Activated CD8-positive, alpha-beta T cell treated with anti-CD3 and anti-CD28 coated beads for 36 hours (primary cell): ENCODE measurements around the gene PRELP. TPM values are rescaled to one million over a fixed set of nuclear protein-coding genes. Genes with fewer than 3 reads are reported as not detected.

ENCODE experiments used
- ATAC-seq: fragments of 200-7000 bp; cut with Tn5 transposase; one replicate; pipeline ENCODE4 v1.10.0; 2021; ENCODE audit warnings: mild to moderate bottlenecking, moderate library complexity
- CTCF ChIA-PET: fragments of 350-600 bp; sonication (Branson Sonifier 250); formaldehyde crosslinking; loops from one replicate; lab custom pipeline; 2021; ENCODE audit warnings: antibody characterized with exemption; lab: Charles Lee
- POLR2A ChIA-PET: fragments of 350-600 bp; sonication (Branson Sonifier 250); formaldehyde crosslinking; loops from one replicate; lab custom pipeline; 2021; ENCODE audit warnings: antibody characterized with exemption; lab: Charles Lee
- DNase-seq: peaks from one replicate; pipeline ENCODE4 v3.0.0-alpha.2; 2020
- H3K27ac Mint-ChIP-seq: one replicate; pipeline ENCODE4 v1.8.0; 2021; ENCODE audit warnings: mild to moderate bottlenecking, mixed read lengths
- H3K27me3 Mint-ChIP-seq: one replicate; pipeline ENCODE4 v1.8.0; 2021; ENCODE audit warnings: mixed read lengths
- H3K36me3 Mint-ChIP-seq: one replicate; pipeline ENCODE4 v1.8.0; 2021; ENCODE audit warnings: low read depth, mixed read lengths
- H3K4me1 Mint-ChIP-seq: one replicate; pipeline ENCODE4 v1.8.0; 2021; ENCODE audit warnings: low read depth, mixed read lengths
- H3K4me3 Mint-ChIP-seq: one replicate; pipeline ENCODE4 v1.8.0; 2021; ENCODE audit warnings: mild to moderate bottlenecking, moderate library complexity, mixed read lengths
- H3K9me3 Mint-ChIP-seq: one replicate; pipeline ENCODE4 v1.8.0; 2021; ENCODE audit warnings: mixed read lengths
- intact Hi-C: fragments of 100-400 bp; cut with micrococcal nuclease; formaldehyde crosslinking; loops from one replicate; pipeline ENCODE4 v1.10.0; 2022
- total RNA-seq, 2 experiments: library from RNA; stranded (reverse); gene quantifications; one replicate each; pipeline ENCODE4 v1.2.3, GENCODE V29; 2021
- TF ChIP-seq, protein P1 (sequence below): fragments of 200-600 bp; IDR thresholded peaks from one replicate; pipeline ENCODE4 v1.8.0; 2022; ENCODE audit warnings: antibody characterized with exemption, mild to moderate bottlenecking

The PRELP gene
- total RNA-seq, 2 experiments from 2014 or later, result not detected

DNA sequence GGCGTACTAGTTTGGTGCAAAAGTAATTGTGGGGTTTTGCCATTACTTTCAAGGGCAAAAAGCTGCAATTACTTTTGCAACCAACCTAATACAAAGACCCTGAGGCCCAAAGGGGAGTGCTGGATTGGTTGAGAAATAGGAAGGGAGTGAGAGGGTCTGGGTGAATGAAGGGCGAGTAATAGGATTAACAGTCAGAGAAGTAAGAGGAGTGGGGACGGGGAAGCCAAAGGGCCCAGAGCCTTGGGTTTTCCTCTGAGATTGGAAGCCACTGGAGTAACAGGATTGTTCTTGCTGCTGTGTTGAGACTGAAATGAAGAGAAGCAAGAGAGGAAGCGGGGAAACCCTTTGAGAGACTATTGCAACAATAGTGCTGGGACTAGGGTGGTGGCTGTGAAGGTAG, 19.0 kb upstream of the PRELP start:
- TF ChIP-seq, protein P1, sequence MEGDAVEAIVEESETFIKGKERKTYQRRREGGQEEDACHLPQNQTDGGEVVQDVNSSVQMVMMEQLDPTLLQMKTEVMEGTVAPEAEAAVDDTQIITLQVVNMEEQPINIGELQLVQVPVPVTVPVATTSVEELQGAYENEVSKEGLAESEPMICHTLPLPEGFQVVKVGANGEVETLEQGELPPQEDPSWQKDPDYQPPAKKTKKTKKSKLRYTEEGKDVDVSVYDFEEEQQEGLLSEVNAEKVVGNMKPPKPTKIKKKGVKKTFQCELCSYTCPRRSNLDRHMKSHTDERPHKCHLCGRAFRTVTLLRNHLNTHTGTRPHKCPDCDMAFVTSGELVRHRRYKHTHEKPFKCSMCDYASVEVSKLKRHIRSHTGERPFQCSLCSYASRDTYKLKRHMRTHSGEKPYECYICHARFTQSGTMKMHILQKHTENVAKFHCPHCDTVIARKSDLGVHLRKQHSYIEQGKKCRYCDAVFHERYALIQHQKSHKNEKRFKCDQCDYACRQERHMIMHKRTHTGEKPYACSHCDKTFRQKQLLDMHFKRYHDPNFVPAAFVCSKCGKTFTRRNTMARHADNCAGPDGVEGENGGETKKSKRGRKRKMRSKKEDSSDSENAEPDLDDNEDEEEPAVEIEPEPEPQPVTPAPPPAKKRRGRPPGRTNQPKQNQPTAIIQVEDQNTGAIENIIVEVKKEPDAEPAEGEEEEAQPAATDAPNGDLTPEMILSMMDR, result no peak
- ChIA-PET CTCF (interaction anchor here (1.0 to 1.9 kb wide), 2 partner anchors 31 to 189 kb away, joined by 4 read pairs; no protein-coding TSS in a partner anchor), POLR2A (no interaction called here)
- no peaks in the 10 kb centered on the region for H3K9me3 Mint-ChIP-seq
- peaks cover 17% of the 10 kb centered on the region for H3K27me3 Mint-ChIP-seq
- no peak overlapping the region for H3K4me3 Mint-ChIP-seq
- DNase-seq, result no peak
- no peak for ATAC-seq
- no peaks in the 10 kb centered on the region for H3K36me3 Mint-ChIP-seq
- H3K4me1 Mint-ChIP-seq, result no peaks in the 10 kb centered on the region
- H3K27ac Mint-ChIP-seq, result no peak overlapping the region
- intact Hi-C loops, result no loop called here

DNA sequence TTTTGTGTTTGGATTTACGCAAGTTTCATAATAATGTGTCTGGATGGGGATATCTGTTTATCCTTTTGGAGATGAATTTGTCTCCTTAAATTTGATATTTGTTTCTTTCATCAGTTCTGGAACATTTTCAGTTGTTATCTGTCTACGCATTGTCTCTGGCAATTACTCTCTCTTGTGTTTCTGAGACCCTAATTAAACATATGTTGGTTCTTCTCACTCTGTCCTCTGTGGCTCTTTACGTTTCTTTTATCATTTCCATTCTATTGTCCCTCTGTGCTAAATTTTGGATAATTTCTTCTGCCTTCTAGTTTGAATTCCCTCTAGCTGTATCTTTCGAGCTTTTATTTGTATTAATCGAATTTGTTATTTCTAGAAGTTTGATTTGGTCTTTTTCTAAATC, 17.5 kb upstream of the PRELP start:
- intact Hi-C loops, result no loop called here
- Mint-ChIP-seq H3K4me1 (peaks cover 4% of the 10 kb centered on the region), H3K27ac (no peak overlapping the region), H3K36me3 (no peaks in the 10 kb centered on the region), H3K27me3 (peaks cover 22% of the 10 kb centered on the region), H3K9me3 (no peaks in the 10 kb centered on the region), H3K4me3 (no peak overlapping the region)
- no peak for DNase-seq
- CTCF ChIA-PET, result interaction anchor here (1.3 to 1.9 kb wide), 2 partner anchors 22 to 191 kb away, joined by 3 to 4 read pairs; no protein-coding TSS in a partner anchor
- TF ChIP-seq, protein P1, result no peak
- POLR2A ChIA-PET, result no interaction called here
- no peak for ATAC-seq

DNA sequence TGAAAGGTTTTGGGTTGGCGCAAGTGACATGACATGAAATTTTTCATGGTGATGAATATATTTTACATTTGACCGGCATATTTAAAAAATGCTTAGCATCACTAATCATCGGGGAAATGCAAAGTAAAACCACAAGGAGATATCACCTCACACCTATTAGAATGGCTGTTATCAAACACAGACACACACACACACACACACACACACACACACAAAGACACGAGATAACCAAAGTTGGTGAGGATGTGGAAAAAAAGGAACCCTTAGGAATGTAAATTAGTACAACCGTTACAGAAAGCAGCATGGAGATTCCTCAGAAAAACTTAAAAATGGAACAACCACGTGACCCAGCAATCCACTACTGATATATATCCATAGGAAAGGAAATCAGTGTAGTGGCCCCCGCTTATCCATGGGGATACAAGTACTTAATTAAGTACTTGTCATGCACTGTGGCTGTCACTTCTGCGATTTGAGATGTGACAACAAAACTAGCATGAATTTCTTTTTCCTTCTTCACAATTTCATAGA, 15.9 kb upstream of the PRELP start:
- intact Hi-C loops, result no loop called here
- peaks cover 4% of the 10 kb centered on the region for H3K4me1 Mint-ChIP-seq
- CTCF ChIA-PET, result interaction anchor here (1.5 kb wide), 1 partner anchor 119 kb away, joined by 3 read pairs; no protein-coding TSS in a partner anchor

DNA sequence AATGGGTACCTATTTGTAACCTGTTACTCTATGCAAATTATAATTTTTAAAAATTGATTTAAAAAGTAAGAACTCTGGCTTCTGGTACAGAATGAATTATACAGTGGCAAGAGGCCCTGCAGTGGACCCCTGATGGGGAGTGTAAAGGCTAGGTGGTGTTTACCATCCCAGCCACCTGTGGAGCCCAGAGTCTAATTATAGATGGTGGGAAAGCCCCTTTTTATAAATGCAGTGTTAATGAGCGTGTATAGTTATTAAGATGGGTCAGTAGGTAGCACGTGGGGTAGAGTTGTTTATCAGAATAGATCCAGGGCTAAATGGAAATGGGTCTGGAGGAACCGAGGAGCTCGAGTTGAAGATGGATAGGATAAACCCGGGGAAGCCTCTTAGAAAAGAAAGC, 13.9 kb upstream of the PRELP start:
- Mint-ChIP-seq H3K9me3 (no peaks in the 10 kb centered on the region), H3K4me3 (no peak overlapping the region), H3K27ac (no peak overlapping the region), H3K36me3 (no peaks in the 10 kb centered on the region), H3K4me1 (peaks cover 4% of the 10 kb centered on the region), H3K27me3 (peaks cover 27% of the 10 kb centered on the region)
- TF ChIP-seq, protein P1, result no peak
- intact Hi-C loops, result no loop called here
- ChIA-PET CTCF (interaction anchor here (0.7 to 0.9 kb wide), 2 partner anchors 120 to 433 kb away, joined by 3 read pairs; no protein-coding TSS in a partner anchor), POLR2A (no interaction called here)
- DNase-seq (no peak), ATAC-seq (no peak)

More for the DNA sequence above, 15.9 kb upstream of the PRELP start:
- Mint-ChIP-seq H3K27me3 (peaks cover 27% of the 10 kb centered on the region), H3K36me3 (no peaks in the 10 kb centered on the region), H3K9me3 (no peaks in the 10 kb centered on the region), H3K4me3 (no peak overlapping the region), H3K27ac (no peak overlapping the region)
- POLR2A ChIA-PET, result no interaction called here
- ATAC-seq, result no peak
- TF ChIP-seq, protein P1, result no peak
- no peak for DNase-seq

DNA sequence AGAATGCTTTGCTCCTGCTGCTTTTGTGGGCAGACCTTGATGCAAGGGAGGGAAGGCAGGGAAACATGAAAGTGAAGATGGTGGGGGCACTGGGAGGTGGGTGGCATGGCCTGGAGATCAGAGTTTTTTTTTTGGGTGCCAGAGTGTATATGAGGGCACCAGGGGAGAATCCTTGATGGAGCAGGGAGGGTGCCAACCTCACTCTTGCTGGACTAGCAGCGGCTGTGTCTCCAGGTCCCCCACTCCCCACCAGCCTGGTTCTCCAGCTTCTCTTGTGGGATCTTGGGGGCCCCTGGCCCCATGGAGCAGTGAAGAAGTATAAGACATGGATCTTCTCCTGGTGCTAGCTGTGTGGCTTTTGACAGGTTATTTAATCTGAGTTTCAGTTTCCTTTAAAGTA, 13.5 kb upstream of the PRELP start:
- POLR2A ChIA-PET, result no interaction called here
- H3K9me3 Mint-ChIP-seq, result no peaks in the 10 kb centered on the region
- ATAC-seq, result no peak
- no peak overlapping the region for H3K4me3 Mint-ChIP-seq
- TF ChIP-seq, protein P1, result no peak
- H3K27me3 Mint-ChIP-seq, result peaks cover 28% of the 10 kb centered on the region
- DNase-seq, result no peak
- CTCF ChIA-PET, result interaction anchor here (0.7 to 1.1 kb wide), 3 partner anchors 26 to 433 kb away, joined by 3 read pairs; no protein-coding TSS in a partner anchor
- H3K27ac Mint-ChIP-seq, result no peak overlapping the region
- H3K36me3 Mint-ChIP-seq, result no peaks in the 10 kb centered on the region
- H3K4me1 Mint-ChIP-seq, result peaks cover 4% of the 10 kb centered on the region
- intact Hi-C loops, result no loop called here
